HG02623 (cell line): ENCODE measurements around the gene GOLGA6C.
"Not testable (repeated sequence)": the region's sequence is repeated elsewhere in the genome, so short reads cannot be mapped to it uniquely, and the experiment has no call there.

ENCODE experiments used
- ATAC-seq: cut with Tn5 transposase; IDR thresholded peaks from one replicate; pipeline ENCODE4 v1.9.1; 2021; ENCODE audit warnings: moderate library complexity; ENCODE audit not compliant: unreplicated experiment

Gene GOLGA6C

GRCh38 chr15:75313116-75313845 lies 55.1 kb downstream of the GOLGA6C start:
- no peak for ATAC-seq

GRCh38 chr15:75314552-75315290 lies 56.6 kb downstream of the GOLGA6C start:
- ATAC-seq: no peak

- not testable (repeated sequence) for ATAC-seq
Observed at GRCh38 chr15:75319231-75319897, 61.2 kb downstream of the GOLGA6C start.
